Keratinocyte (primary cell): ENCODE data around the gene MAP2K2.
"Not testable (repeated sequence)": the region's sequence is repeated elsewhere in the genome, so short reads cannot be mapped to it uniquely, and the experiment has no call there.

Source experiments
- EZH2 ChIP-seq: IDR thresholded peaks from one replicate; pipeline ENCODE4 v1.6.1; 2012; ENCODE audit warnings: inconsistent platforms, mild to moderate bottlenecking, low read length, moderate library complexity
- TF ChIP-seq, protein P1 (sequence below), 3 experiments: IDR thresholded peaks in 1 of 3; conservative IDR thresholded peaks in 1 of 3; optimal IDR thresholded peaks in 1 of 3; 2 replicates in 2 of 3; 3 replicates in 1 of 3; pipeline versions ENCODE3 to v1.5.1; 2011; ENCODE audit warnings: low read length in 3 of 3, mild to moderate bottlenecking in 3 of 3, moderate library complexity in 2 of 3, control low read depth in 1 of 3, inconsistent platforms in 1 of 3; ENCODE audit not compliant: insufficient read depth in 2 of 3; ENCODE audit errors: extremely low read depth in 1 of 3

DNA sequence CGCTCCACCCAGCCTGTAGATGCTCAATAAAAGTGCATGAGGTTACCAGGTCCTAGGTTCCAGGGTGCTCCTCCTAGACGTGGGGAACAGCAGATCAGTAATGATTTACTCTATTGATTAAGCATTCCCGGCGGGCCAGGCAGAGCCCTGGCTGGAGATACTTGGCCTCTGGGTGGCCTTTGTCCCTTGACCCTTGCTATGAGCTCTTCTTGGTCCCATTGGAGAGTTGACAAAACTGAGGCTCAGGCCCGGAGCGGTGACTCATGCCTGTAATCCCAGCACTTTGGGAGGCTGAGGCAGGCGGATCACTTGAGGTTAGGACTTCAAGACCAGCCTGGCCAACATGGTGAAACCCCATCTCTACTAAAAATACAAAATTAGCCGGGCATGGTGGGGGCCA lies 34.0 kb upstream of the MAP2K2 start:
- TF ChIP-seq, protein P1, sequence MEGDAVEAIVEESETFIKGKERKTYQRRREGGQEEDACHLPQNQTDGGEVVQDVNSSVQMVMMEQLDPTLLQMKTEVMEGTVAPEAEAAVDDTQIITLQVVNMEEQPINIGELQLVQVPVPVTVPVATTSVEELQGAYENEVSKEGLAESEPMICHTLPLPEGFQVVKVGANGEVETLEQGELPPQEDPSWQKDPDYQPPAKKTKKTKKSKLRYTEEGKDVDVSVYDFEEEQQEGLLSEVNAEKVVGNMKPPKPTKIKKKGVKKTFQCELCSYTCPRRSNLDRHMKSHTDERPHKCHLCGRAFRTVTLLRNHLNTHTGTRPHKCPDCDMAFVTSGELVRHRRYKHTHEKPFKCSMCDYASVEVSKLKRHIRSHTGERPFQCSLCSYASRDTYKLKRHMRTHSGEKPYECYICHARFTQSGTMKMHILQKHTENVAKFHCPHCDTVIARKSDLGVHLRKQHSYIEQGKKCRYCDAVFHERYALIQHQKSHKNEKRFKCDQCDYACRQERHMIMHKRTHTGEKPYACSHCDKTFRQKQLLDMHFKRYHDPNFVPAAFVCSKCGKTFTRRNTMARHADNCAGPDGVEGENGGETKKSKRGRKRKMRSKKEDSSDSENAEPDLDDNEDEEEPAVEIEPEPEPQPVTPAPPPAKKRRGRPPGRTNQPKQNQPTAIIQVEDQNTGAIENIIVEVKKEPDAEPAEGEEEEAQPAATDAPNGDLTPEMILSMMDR (optimal IDR thresholded peaks at IDR 0.05 in 1 of 3, IDR thresholded peaks at IDR 0.05 in 1 of 3, conservative IDR thresholded peaks at IDR 0.05 in 1 of 3; ENCODE audit: extremely low read depth in 1 of 3, insufficient read depth in 2 of 3, low read length in 3 of 3): not testable (repeated sequence)
- not testable (repeated sequence) for TF ChIP-seq EZH2
